DMS53 treated with DMSO at 0.1 percent for 48 hours (cell line): Measurements from ENCODE around the gene ELMO1.

Experiments used
- DNase-seq: peaks from one replicate; lab custom pipeline; 2025; ENCODE audit not compliant: unreplicated experiment; lab: John Stamatoyannopoulos, UW

ELMO1 gene

GRCh38 chr7:36942025-36942424, 506.6 kb downstream of the ELMO1 start:
- no peak for DNase-seq

- no peak for DNase-seq
Measured at GRCh38 chr7:36941359-36941758, 507.3 kb downstream of the ELMO1 start.

- no peak for DNase-seq
Measured at GRCh38 chr7:36939816-36940215, 508.8 kb downstream of the ELMO1 start.

GRCh38 chr7:36937754-36938563, 510.7 kb downstream of the ELMO1 start:
- DNase-seq: no peak

GRCh38 chr7:36931892-36932291, 516.8 kb downstream of the ELMO1 start:
- DNase-seq: no peak

- DNase-seq: no peak
Measured at GRCh38 chr7:36929791-36930190, 518.9 kb downstream of the ELMO1 start.

- no peak for DNase-seq
Measured at GRCh38 chr7:36928718-36929117, 519.9 kb downstream of the ELMO1 start.

- DNase-seq: no peak
Measured at GRCh38 chr7:36928311-36928710, 520.4 kb downstream of the ELMO1 start.

GRCh38 chr7:36925691-36926090, 523.0 kb downstream of the ELMO1 start:
- no peak for DNase-seq

GRCh38 chr7:36925207-36925606, 523.5 kb downstream of the ELMO1 start:
- DNase-seq: no peak

- DNase-seq: no peak
Measured at GRCh38 chr7:36923943-36924436, 524.7 kb downstream of the ELMO1 start.

- no peak for DNase-seq
Measured at GRCh38 chr7:36923185-36923584, 525.5 kb downstream of the ELMO1 start.

GRCh38 chr7:36920433-36920832, 528.2 kb downstream of the ELMO1 start:
- DNase-seq: no peak

GRCh38 chr7:36919738-36920137, 528.9 kb downstream of the ELMO1 start:
- no peak for DNase-seq

GRCh38 chr7:36918591-36918990, 530.1 kb downstream of the ELMO1 start:
- no peak for DNase-seq

GRCh38 chr7:36916619-36917018, 532.0 kb downstream of the ELMO1 start:
- no peak for DNase-seq

GRCh38 chr7:36916116-36916515, 532.5 kb downstream of the ELMO1 start:
- no peak for DNase-seq

GRCh38 chr7:36911788-36912187, 536.9 kb downstream of the ELMO1 start:
- DNase-seq: peak; percentile 81

- no peak for DNase-seq
Measured at GRCh38 chr7:36910859-36911258, 537.8 kb downstream of the ELMO1 start.

GRCh38 chr7:36910401-36910800, 538.3 kb downstream of the ELMO1 start:
- DNase-seq: no peak

- DNase-seq: no peak
Measured at GRCh38 chr7:36906956-36907635, 541.6 kb downstream of the ELMO1 start.

GRCh38 chr7:36906448-36906847, 542.2 kb downstream of the ELMO1 start:
- peak; percentile 76 for DNase-seq
